HEK293T (cell line): ENCODE measurements around the gene CNPY1.

ENCODE experiments used
- ELF4 ChIP-seq: fragments of 450-650 bp; IDR thresholded peaks from 2 replicates; pipeline ENCODE4 v1.6.1; 2017; ENCODE audit warnings: antibody characterized with exemption
- SP1 ChIP-seq: fragments of 450-650 bp; IDR thresholded peaks from 2 replicates; pipeline ENCODE4 v1.6.1; 2017
- SUZ12 ChIP-seq: fragments of 450-650 bp; IDR thresholded peaks from 2 replicates; pipeline ENCODE4 v1.6.1; 2016; ENCODE audit warnings: mild to moderate bottlenecking
- TF ChIP-seq, protein P1 (sequence below): fragments of 450-650 bp; IDR thresholded peaks from 2 replicates; pipeline ENCODE4 v1.6.1; 2016

DNA sequence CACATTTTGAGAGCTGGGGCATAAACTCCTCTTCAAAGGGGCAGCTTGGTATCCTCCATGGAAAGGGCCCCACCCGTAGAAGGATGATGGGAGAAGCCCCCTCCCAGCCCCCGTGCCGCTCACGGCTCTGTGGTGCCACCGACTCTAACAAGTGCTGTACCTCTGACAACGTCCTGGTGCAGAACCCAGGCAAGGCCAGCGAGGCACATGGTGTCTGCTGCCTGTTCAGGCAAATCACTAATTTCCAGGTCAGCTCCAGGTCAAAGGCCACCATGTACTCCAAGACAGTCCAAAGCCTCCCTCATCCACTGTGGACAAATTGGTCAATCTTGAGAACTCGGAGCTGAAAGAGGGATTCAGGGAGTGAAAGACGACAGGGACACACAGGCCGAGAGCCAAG is 11.4 kb upstream of the CNPY1 start:
- TF ChIP-seq SP1 (no peak), ELF4 (no peak), SUZ12 (no peak)
- TF ChIP-seq, protein P1, sequence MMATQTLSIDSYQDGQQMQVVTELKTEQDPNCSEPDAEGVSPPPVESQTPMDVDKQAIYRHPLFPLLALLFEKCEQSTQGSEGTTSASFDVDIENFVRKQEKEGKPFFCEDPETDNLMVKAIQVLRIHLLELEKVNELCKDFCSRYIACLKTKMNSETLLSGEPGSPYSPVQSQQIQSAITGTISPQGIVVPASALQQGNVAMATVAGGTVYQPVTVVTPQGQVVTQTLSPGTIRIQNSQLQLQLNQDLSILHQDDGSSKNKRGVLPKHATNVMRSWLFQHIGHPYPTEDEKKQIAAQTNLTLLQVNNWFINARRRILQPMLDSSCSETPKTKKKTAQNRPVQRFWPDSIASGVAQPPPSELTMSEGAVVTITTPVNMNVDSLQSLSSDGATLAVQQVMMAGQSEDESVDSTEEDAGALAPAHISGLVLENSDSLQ: no peak
